ENCODE results near the gene HDAC9.

Gene HDAC9

DNA sequence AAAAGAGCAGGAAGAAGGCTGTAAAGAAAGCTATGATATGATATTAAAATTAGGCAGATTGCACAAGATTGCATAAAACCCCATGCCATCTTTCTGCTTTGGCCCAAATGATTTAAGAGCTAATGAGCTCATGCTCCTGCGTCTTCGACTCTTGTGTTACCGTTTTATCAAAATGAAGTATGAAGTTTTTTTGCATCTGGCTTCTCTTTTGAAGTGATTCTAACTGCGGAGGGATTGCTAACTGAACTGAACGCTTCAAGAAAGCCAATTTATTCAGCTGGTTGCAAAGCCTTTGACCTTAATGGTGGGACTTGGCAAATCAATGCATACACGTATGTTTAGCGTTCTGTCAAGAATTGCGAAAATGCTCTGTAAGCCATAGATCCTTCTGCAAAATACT lies 339.0 kb downstream of the HDAC9 start:
- no peaks in the 10 kb centered on the region for H4K20me1 ChIP-seq (ENCODE audit: insufficient read depth)
- H3K4me2 ChIP-seq = no peak overlapping the region
- no peaks in the 10 kb centered on the region for H3K4me1 ChIP-seq (ENCODE audit: low read depth, poor library complexity, severe bottlenecking)
- H3K36me3 ChIP-seq (ENCODE audit: insufficient read depth) = no peaks in the 10 kb centered on the region
- H3K4me3 ChIP-seq (IDR thresholded peaks at IDR 0.05; ENCODE audit: insufficient read depth, low read depth, low read length) = no peak overlapping the region
- no peaks in the 10 kb centered on the region for H3K79me2 ChIP-seq (ENCODE audit: insufficient read depth, low read depth)
- no peaks in the 10 kb centered on the region for H3K27me3 ChIP-seq (ENCODE audit: insufficient read depth, low read depth)
- H3K27ac ChIP-seq = no peak overlapping the region
- no peak overlapping the region for H3K9ac ChIP-seq
- TF ChIP-seq, protein P1, sequence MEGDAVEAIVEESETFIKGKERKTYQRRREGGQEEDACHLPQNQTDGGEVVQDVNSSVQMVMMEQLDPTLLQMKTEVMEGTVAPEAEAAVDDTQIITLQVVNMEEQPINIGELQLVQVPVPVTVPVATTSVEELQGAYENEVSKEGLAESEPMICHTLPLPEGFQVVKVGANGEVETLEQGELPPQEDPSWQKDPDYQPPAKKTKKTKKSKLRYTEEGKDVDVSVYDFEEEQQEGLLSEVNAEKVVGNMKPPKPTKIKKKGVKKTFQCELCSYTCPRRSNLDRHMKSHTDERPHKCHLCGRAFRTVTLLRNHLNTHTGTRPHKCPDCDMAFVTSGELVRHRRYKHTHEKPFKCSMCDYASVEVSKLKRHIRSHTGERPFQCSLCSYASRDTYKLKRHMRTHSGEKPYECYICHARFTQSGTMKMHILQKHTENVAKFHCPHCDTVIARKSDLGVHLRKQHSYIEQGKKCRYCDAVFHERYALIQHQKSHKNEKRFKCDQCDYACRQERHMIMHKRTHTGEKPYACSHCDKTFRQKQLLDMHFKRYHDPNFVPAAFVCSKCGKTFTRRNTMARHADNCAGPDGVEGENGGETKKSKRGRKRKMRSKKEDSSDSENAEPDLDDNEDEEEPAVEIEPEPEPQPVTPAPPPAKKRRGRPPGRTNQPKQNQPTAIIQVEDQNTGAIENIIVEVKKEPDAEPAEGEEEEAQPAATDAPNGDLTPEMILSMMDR (conservative IDR thresholded peaks at IDR 0.05; ENCODE audit: low read depth, low read length) = no peak
- H2AFZ ChIP-seq (ENCODE audit: low read depth) = no peak overlapping the region

GRCh38 chr7:18835001-18835690 lies 339.6 kb downstream of the HDAC9 start:
- Histone ChIP-seq H2AFZ (ENCODE audit: low read depth) (no peak overlapping the region), H3K36me3 (ENCODE audit: insufficient read depth) (no peaks in the 10 kb centered on the region), H3K27ac (no peak overlapping the region), H3K4me2 (no peak overlapping the region), H3K79me2 (ENCODE audit: insufficient read depth, low read depth) (no peaks in the 10 kb centered on the region), H4K20me1 (ENCODE audit: insufficient read depth) (no peaks in the 10 kb centered on the region), H3K4me1 (ENCODE audit: low read depth, poor library complexity, severe bottlenecking) (no peaks in the 10 kb centered on the region), H3K27me3 (ENCODE audit: insufficient read depth, low read depth) (no peaks in the 10 kb centered on the region), H3K9ac (no peak overlapping the region), H3K4me3 (IDR thresholded peaks at IDR 0.05; ENCODE audit: insufficient read depth, low read depth, low read length) (no peak overlapping the region)
- TF ChIP-seq, protein P1 (conservative IDR thresholded peaks at IDR 0.05; ENCODE audit: low read depth, low read length) = no peak

- TF ChIP-seq, protein P1 (conservative IDR thresholded peaks at IDR 0.05; ENCODE audit: low read depth, low read length) = no peak
- Histone ChIP-seq H3K4me1 (ENCODE audit: low read depth, poor library complexity, severe bottlenecking) (no peaks in the 10 kb centered on the region), H4K20me1 (ENCODE audit: insufficient read depth) (no peaks in the 10 kb centered on the region), H3K4me3 (IDR thresholded peaks at IDR 0.05; ENCODE audit: insufficient read depth, low read depth, low read length) (no peak overlapping the region), H3K9ac (no peak overlapping the region), H3K27me3 (ENCODE audit: insufficient read depth, low read depth) (no peaks in the 10 kb centered on the region), H2AFZ (ENCODE audit: low read depth) (no peak overlapping the region), H3K4me2 (no peak overlapping the region), H3K36me3 (ENCODE audit: insufficient read depth) (no peaks in the 10 kb centered on the region), H3K27ac (no peak overlapping the region), H3K79me2 (ENCODE audit: insufficient read depth, low read depth) (no peaks in the 10 kb centered on the region)
Observed at GRCh38 chr7:18843979-18844378, 348.4 kb downstream of the HDAC9 start.

DNA sequence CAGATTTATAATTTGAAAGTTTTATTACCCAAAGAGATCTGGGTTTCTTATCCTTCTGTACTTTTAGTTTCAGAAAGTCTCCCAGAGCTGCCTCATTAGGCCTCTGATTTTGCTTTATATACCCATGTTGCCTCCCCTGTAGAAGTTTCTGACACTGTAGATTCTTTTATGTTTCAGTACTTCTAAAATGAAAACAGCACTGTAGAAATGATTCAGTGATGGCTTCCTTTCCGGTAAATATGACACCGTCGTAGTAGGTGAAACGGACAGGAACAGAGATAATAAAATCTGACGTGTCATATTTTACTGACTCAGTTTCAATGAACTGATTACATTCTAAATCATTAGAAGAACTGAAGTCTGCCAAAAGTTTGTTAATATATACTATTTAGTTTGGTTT lies 349.2 kb downstream of the HDAC9 start:
- Histone ChIP-seq H3K4me1 (ENCODE audit: low read depth, poor library complexity, severe bottlenecking) (no peaks in the 10 kb centered on the region), H3K9ac (no peak overlapping the region), H4K20me1 (ENCODE audit: insufficient read depth) (no peaks in the 10 kb centered on the region), H3K36me3 (ENCODE audit: insufficient read depth) (no peaks in the 10 kb centered on the region), H3K27ac (no peak overlapping the region), H2AFZ (ENCODE audit: low read depth) (no peak overlapping the region), H3K79me2 (ENCODE audit: insufficient read depth, low read depth) (no peaks in the 10 kb centered on the region), H3K4me3 (IDR thresholded peaks at IDR 0.05; ENCODE audit: insufficient read depth, low read depth, low read length) (no peak overlapping the region), H3K27me3 (ENCODE audit: insufficient read depth, low read depth) (no peaks in the 10 kb centered on the region), H3K4me2 (no peak overlapping the region)
- TF ChIP-seq, protein P1 (conservative IDR thresholded peaks at IDR 0.05; ENCODE audit: low read depth, low read length) = no peak
